ENCODE measurements around the gene METTL25B. TPM values are rescaled to one million over a fixed set of nuclear protein-coding genes. Genes with fewer than 3 reads are reported as not detected.

METTL25B gene
- total and polyA plus RNA-seq, 10 donors: 23.2 to 43.8 (median 33.9) TPM

- DNase-seq: no peak
- Histone ChIP-seq H3K4me3 (no peak overlapping the region), H3K27ac (no peak overlapping the region), H3K9me3 (no peaks in the 10 kb centered on the region), H3K4me1 (peaks cover 3 to 43% (median 26%) of the 10 kb centered on the region in 6 donors), H3K27me3 (replicated peaks in 1 of 7) (peaks cover 0 to 85% (median 42%) of the 10 kb centered on the region in 7 donors), H3K36me3 (no peaks in the 10 kb centered on the region)
- intact Hi-C loops (cut with DNase I; ENCODE audit: low total_unique reads): no loop called here
- TF ChIP-seq CTCF (IDR thresholded peaks at IDR 0.05 in 8 of 11, conservative IDR thresholded peaks at IDR 0.05 in 3 of 11) (no peak), POLR2AphosphoS5 (IDR thresholded peaks at IDR 0.05) (no peak), POLR2A (IDR thresholded peaks at IDR 0.05) (no peak)
- 91 to 97% (median 95%) methylated on average over 5 of the region's 5 CpGs for WGBS, 5 donors
Observed at GRCh38 chr1:156694690-156694962, 33.6 kb upstream of the METTL25B start.

- H3K27me3 ChIP-seq (replicated peaks in 1 of 7): peaks cover 0 to 85% (median 26%) of the 10 kb centered on the region in 7 donors
- DNase-seq: no peak
- no peaks in the 10 kb centered on the region for H3K9me3 ChIP-seq
- 87 to 94% (median 89%) methylated on average over 8 of the region's 8 CpGs for WGBS, 5 donors
- no peaks in the 10 kb centered on the region for H3K36me3 ChIP-seq
- TF ChIP-seq POLR2A (IDR thresholded peaks at IDR 0.05) (no peak), POLR2AphosphoS5 (IDR thresholded peaks at IDR 0.05) (no peak), CTCF (IDR thresholded peaks at IDR 0.05 in 8 of 11, conservative IDR thresholded peaks at IDR 0.05 in 3 of 11) (no peak)
- intact Hi-C loops (cut with DNase I; ENCODE audit: low total_unique reads): no loop called here
- peaks cover 0 to 22% (median 15%) of the 10 kb centered on the region in 6 donors for H3K4me1 ChIP-seq
- no peak overlapping the region for H3K4me3 ChIP-seq
- H3K27ac ChIP-seq: no peak overlapping the region
Observed at GRCh38 chr1:156696755-156697154, 31.5 kb upstream of the METTL25B start.

DNA sequence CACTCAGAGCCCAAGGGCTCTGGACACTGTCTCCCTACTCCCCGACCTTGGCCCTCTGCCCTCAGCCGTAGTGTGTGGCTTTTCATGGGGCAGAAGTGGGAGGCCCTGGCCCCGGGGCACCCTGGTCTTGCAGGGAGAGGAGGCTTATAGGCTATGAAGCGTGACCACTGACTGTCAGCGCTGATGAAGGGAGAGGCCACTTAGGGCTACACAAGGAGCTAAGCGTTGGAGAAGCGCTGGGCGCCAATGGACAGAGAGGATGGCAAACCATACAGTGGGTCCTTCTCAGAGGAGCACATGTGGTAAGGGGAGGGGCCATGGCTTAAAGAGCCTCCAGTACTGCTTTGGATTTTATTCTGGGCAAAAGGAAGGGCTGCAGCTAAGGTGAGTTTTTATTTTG is 30.8 kb upstream of the METTL25B start:
- Histone ChIP-seq H3K4me1 (peaks cover 0 to 15% (median 9%) of the 10 kb centered on the region in 6 donors), H3K27ac (no peak overlapping the region), H3K4me3 (no peak overlapping the region), H3K27me3 (replicated peaks in 1 of 7) (peaks cover 0 to 85% (median 19%) of the 10 kb centered on the region in 7 donors), H3K9me3 (no peaks in the 10 kb centered on the region), H3K36me3 (no peaks in the 10 kb centered on the region)
- TF ChIP-seq POLR2A (IDR thresholded peaks at IDR 0.05) (no peak), CTCF (IDR thresholded peaks at IDR 0.05 in 8 of 11, conservative IDR thresholded peaks at IDR 0.05 in 3 of 11) (no peak), POLR2AphosphoS5 (IDR thresholded peaks at IDR 0.05) (no peak)
- 84 to 94% (median 86%) methylated on average over 8 of the region's 8 CpGs for WGBS, 5 donors
- intact Hi-C loops (cut with DNase I; ENCODE audit: low total_unique reads): no loop called here
- no peak for DNase-seq

GRCh38 chr1:156698995-156699394 is 29.3 kb upstream of the METTL25B start:
- Histone ChIP-seq H3K4me3 (no peak overlapping the region), H3K9me3 (no peaks in the 10 kb centered on the region), H3K4me1 (peaks cover 0 to 3% (median 0%) of the 10 kb centered on the region in 6 donors), H3K27ac (no peak overlapping the region), H3K27me3 (replicated peaks in 1 of 7) (peaks cover 0 to 85% (median 24%) of the 10 kb centered on the region in 7 donors), H3K36me3 (no peaks in the 10 kb centered on the region)
- intact Hi-C loops (cut with DNase I; ENCODE audit: low total_unique reads): no loop called here
- no peak for DNase-seq
- TF ChIP-seq POLR2A (IDR thresholded peaks at IDR 0.05) (no peak), POLR2AphosphoS5 (IDR thresholded peaks at IDR 0.05) (peak; percentile 41 to 81 (median 76)), CTCF (IDR thresholded peaks at IDR 0.05 in 8 of 11, conservative IDR thresholded peaks at IDR 0.05 in 3 of 11) (no peak)
- WGBS, 5 donors: 30 to 73% (median 70%) methylated on average over 1 of the region's 1 CpG
